AG09309 (cell line): ENCODE measurements around the gene SLC5A5.

Source experiments
- DNase-seq: peaks from one replicate; pipeline ENCODE4 v3.0.0-alpha.2; 2010; ENCODE audit warnings: low read depth
- H3K4me3 ChIP-seq: 2 replicates; pipeline ENCODE4 v1.5.1; 2011; ENCODE audit warnings: mild to moderate bottlenecking, low read depth, low read length, moderate library complexity; ENCODE audit not compliant: control insufficient read depth
- CTCF ChIP-seq: IDR thresholded peaks from 2 replicates; pipeline ENCODE4 v1.5.1; 2011; ENCODE audit warnings: mild to moderate bottlenecking, low read depth, low read length, inconsistent platforms; ENCODE audit not compliant: insufficient read depth, control insufficient read depth; ENCODE audit errors: missing control alignments

Gene SLC5A5

GRCh38 chr19:17866312-17866963, 5.3 kb upstream of the SLC5A5 start:
- no peak for DNase-seq
- H3K4me3 ChIP-seq: no peak overlapping the region
- TF ChIP-seq CTCF: no peak

GRCh38 chr19:17866964-17867486, 4.7 kb upstream of the SLC5A5 start:
- DNase-seq: no peak
- H3K4me3 ChIP-seq: no peak overlapping the region
- TF ChIP-seq CTCF: no peak

GRCh38 chr19:17868669-17869068, 3.1 kb upstream of the SLC5A5 start:
- no peak for TF ChIP-seq CTCF
- no peak overlapping the region for H3K4me3 ChIP-seq
- DNase-seq: no peak

- H3K4me3 ChIP-seq: no peak overlapping the region
- no peak for TF ChIP-seq CTCF
- no peak for DNase-seq
Observed at GRCh38 chr19:17869114-17869608, 2.6 kb upstream of the SLC5A5 start.

- TF ChIP-seq CTCF: no peak
- H3K4me3 ChIP-seq: no peak overlapping the region
- DNase-seq: no peak
Observed at GRCh38 chr19:17871032-17871877, 490 bp upstream of the SLC5A5 start.

- no peak for TF ChIP-seq CTCF
- DNase-seq: no peak
- H3K4me3 ChIP-seq: no peak overlapping the region
Observed at GRCh38 chr19:17872251-17873001, 681 bp downstream of the SLC5A5 start.
